Spinal cord (tissue), 10 donors: ENCODE results near the gene CASP9. TPM values are rescaled to one million over a fixed set of nuclear protein-coding genes. Genes with fewer than 3 reads are reported as not detected.
"Not testable (repeated sequence)": the region's sequence is repeated elsewhere in the genome, so short reads cannot be mapped to it uniquely, and the experiment has no call there.

Source experiments
- DNase-seq, 6 donors: peaks; one replicate each; pipeline versions ENCODE4 v3.0.0 to v3.0.0-alpha.2; 2013 to 2015; ENCODE audit warnings: low spot score in 6 of 6, low read depth in 4 of 6
- H3K27ac ChIP-seq: one replicate; pipeline ENCODE4 v1.5.1; 2013; ENCODE audit warnings: low read depth, low read length, control low read depth
- H3K27me3 ChIP-seq: one replicate; pipeline ENCODE4 v1.6.1; 2013; ENCODE audit warnings: low read length; ENCODE audit not compliant: control insufficient read depth, insufficient read depth
- H3K36me3 ChIP-seq: one replicate; pipeline ENCODE4 v1.6.1; 2013; ENCODE audit warnings: low read length; ENCODE audit not compliant: control insufficient read depth, insufficient read depth
- H3K4me1 ChIP-seq: one replicate; pipeline ENCODE4 v1.6.1; 2013; ENCODE audit warnings: low read length; ENCODE audit not compliant: control insufficient read depth, insufficient read depth
- H3K4me3 ChIP-seq: one replicate; pipeline ENCODE4 v1.5.1; 2013; ENCODE audit warnings: low read depth, low read length, control low read depth
- H3K9me3 ChIP-seq: one replicate; pipeline ENCODE4 v1.6.1; 2013; ENCODE audit warnings: low read length; ENCODE audit not compliant: control insufficient read depth, insufficient read depth
- WGBS: methylation state at CpG from one replicate; pipeline ENCODE4 v1.1.5; 2013; ENCODE audit warnings: missing lambda C conversion rate; ENCODE audit not compliant: insufficient coverage; 5-methylcytosine and 5-hydroxymethylcytosine counted together
- polyA plus RNA-seq, 2 donors: library from polyadenylated mRNA; unstranded; fragments of 120-200 nt; gene quantifications; one replicate each; pipeline ENCODE4 v1.2.1, GENCODE V29; 2013; ENCODE audit not compliant: insufficient read length in 2 of 2
- total RNA-seq, 2 donors: library from RNA; depleted of rRNA in 1 of 2; stranded (reverse); fragments of 120-200 nt in 1 of 2; fragments of >200 nt in 1 of 2; gene quantifications; one replicate each; pipeline versions ENCODE4 v1.2.3 to v1.2.4, GENCODE V29; 2013 to 2014
- donor health status: healthy.

The CASP9 gene
- total and polyA plus RNA-seq, 4 donors, result 10.3 to 23.7 (median 18.0) TPM

DNA sequence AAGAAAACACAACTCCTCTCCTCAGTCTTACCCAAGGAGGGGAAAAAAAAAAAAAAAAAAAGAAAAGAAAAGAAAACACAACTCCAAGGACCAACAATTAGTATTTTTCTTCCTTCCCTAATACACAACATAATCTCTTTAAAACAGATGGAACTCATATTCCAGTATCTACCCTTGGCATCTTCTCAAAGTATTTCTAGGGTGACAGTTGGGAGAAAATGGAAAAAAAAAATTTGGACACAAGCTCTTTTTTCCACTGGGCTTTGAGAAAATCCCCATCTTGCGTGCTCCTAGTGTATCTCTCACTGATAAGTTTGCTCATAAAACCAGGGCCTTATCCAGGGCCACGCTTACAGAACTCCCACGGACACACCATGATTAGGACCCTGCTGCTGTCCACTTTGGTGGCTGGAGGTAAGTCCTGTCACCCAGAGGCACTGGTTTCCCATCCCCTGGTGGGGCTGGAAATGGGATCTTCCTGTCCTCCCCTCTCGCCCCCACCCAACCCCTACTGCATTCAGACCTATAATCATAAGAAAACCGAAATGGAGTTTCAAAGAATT, 48.2 kb downstream of the CASP9 start, which contains the start of gene CELA2B:
CELA2B (plus strand) TSS at position 353 of the 563 bp plus-strand sequence; CDS start at position 375, 22 bp downstream.
- DNase-seq, result peak in 1 of 6 donors; percentile 10
- Histone ChIP-seq H3K27ac (no peak within 1 kb of the TSS), H3K4me1 (no peaks in the 10 kb centered on the region), H3K4me3 (no peak within 1 kb of the TSS), H3K36me3 (no peaks in the 10 kb centered on the region), H3K9me3 (no peaks in the 10 kb centered on the region), H3K27me3 (no peaks in the 10 kb centered on the region)
- 90% methylated on average over 3 of the region's 5 CpGs for WGBS

DNA sequence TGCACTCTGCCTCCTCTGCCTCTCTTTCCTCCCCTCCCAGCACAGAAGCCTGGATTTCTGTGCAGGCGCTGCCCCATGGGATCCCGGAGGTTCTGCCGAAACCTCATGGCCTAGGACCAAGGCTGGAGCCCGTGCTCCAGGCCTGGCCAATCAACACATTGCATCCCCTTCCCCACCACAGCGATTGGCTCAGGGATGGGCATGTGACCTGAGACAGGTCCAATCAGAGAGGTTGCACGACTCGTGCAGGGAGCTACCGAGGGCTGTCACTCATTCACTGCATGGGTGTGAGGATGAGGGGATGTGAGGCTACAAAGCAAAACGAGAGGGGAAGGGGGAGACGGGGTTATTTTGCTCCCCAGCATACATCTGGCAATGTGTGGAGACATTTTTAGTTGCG, 51.4 kb downstream of the CASP9 start:
- no peaks in the 10 kb centered on the region for H3K9me3 ChIP-seq
- no peak overlapping the region for H3K27ac ChIP-seq
- H3K27me3 ChIP-seq, result no peaks in the 10 kb centered on the region
- H3K36me3 ChIP-seq, result no peaks in the 10 kb centered on the region
- peaks cover 8% of the 10 kb centered on the region for H3K4me1 ChIP-seq
- 86% methylated on average over 10 of the region's 11 CpGs for WGBS
- H3K4me3 ChIP-seq, result no peak overlapping the region
- no peak for DNase-seq

DNA sequence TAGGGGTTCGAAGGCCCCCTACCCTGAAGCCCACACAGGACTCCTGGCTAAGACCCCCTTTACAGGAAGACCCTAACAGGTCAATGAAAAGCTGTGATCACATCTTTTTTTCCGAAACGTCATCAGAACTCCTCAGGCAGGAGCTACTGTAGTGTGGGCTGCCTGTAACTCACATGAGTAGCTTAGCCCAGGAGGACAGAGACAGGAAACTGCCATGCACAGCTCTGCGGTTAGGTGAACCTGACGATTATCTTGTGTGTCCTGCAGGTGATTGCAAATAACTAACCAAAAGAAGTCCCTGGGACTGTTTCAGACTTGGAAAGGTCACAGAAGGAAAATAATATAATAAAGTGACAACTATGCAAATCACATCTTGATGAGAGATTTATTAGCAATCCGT, 52.3 kb downstream of the CASP9 start:
- not testable (repeated sequence) for H3K36me3 ChIP-seq, H3K9me3 ChIP-seq, H3K27me3 ChIP-seq, H3K4me3 ChIP-seq, DNase-seq, H3K27ac ChIP-seq, H3K4me1 ChIP-seq
- WGBS, result 100% methylated on average over 4 of the region's 6 CpGs

DNA sequence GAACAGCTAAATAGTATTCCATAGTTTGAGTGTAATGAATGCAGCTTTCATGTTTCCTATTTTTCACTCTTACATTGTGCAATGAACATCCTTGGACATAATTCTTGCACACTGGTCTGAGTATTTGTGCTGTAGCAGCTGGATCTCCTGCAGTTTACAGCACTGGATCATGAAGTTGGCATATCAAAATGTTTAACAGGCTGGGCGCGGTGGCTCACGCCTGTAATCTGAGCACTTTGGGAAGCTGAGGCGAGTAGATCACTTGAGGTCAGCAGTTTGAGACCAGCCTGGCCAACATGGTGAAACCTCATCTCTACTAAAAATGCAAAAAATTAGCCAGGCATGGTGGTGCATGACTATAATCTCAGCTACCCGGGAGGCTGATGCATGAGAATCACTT, 52.9 kb downstream of the CASP9 start:
- not testable (repeated sequence) for H3K27me3 ChIP-seq, H3K36me3 ChIP-seq, H3K27ac ChIP-seq, DNase-seq, H3K4me1 ChIP-seq, H3K9me3 ChIP-seq, H3K4me3 ChIP-seq
- 94% methylated on average over 4 of the region's 5 CpGs for WGBS

DNA sequence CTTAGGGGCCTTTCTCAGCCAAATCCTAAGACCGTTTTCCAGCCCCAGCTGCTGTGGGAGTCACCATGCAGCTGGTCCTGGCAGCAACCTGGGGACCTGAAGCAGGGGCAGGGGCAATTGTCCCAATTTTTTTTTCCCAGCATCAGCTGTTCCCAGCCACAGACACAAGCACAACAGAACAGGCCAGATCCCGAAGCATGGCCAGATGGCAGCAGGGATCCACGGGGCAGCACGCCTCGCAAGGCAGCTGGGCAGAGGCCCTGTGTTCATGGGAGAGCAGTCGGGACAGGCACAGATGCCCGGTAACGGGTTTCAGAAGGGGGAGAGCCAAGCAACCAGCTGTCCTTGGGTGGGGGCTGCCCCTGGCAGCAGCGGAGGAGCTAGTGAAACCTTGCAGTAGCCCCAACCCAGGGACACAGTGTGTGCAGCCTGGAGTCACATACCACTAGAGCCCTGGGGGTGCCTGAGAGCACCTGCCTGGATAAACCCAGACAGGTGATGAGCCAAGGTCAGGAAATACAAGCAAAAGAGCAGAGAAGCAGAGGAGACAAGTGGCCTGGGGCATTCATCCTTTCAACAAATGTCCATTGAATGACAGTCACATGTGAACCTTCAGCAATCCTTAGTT, 54.1 kb downstream of the CASP9 start:
- not testable (repeated sequence) for H3K27me3 ChIP-seq, H3K27ac ChIP-seq, H3K9me3 ChIP-seq, H3K4me3 ChIP-seq, H3K4me1 ChIP-seq, H3K36me3 ChIP-seq
- peak in 3 of 6 donors; percentile 6 to 70 (median 70) for DNase-seq
- WGBS, result 25% methylated on average over 7 of the region's 9 CpGs

DNA sequence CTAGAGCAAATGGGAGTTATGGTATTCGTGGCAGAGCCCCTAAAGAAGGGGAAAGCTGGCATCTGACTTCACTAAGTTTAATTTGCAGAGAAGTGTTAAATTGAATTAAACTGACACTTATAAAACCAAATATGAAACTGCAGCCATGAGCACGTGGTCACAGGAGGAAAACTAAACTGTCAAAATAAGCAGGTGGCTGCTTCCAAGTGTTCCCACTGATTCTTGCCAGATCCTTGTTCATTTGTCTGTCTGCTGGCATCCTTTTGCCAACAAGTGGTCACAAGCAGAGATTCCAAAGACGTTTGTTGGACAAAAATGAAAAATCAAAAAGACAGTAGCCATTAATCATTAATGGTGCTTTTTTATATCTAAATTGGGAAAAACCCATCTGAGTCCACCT, 54.7 kb downstream of the CASP9 start:
- WGBS, result 33% methylated on average over 1 of the region's 3 CpGs

DNA sequence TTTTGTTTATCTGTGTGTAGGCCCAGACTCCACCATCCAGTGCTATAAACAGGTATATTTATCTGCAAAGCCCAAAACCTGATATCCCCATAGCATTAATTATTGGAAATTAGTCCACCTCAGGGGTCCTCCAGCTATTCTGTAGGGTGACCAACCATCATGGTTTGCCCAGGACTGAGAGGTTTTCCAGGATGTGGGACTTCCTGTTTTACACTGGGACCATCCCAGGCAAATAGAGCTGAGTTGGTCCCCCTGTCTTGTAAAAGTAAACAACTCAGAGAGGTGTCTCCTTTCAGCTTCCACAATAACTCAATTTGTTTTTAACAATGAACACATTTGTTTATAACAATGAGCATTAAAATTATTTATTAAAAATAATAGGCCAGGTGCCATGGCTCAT, 55.9 kb downstream of the CASP9 start:
- DNase-seq, result no peak

More for the DNA sequence above, 54.7 kb downstream of the CASP9 start:
- no peak overlapping the region for H3K27ac ChIP-seq
- DNase-seq, result peak in 2 of 6 donors; percentile 2 to 84
- no peaks in the 10 kb centered on the region for H3K9me3 ChIP-seq
- no peaks in the 10 kb centered on the region for H3K36me3 ChIP-seq
- peaks cover 8% of the 10 kb centered on the region for H3K4me1 ChIP-seq
- H3K4me3 ChIP-seq, result no peak overlapping the region
- no peaks in the 10 kb centered on the region for H3K27me3 ChIP-seq

DNA sequence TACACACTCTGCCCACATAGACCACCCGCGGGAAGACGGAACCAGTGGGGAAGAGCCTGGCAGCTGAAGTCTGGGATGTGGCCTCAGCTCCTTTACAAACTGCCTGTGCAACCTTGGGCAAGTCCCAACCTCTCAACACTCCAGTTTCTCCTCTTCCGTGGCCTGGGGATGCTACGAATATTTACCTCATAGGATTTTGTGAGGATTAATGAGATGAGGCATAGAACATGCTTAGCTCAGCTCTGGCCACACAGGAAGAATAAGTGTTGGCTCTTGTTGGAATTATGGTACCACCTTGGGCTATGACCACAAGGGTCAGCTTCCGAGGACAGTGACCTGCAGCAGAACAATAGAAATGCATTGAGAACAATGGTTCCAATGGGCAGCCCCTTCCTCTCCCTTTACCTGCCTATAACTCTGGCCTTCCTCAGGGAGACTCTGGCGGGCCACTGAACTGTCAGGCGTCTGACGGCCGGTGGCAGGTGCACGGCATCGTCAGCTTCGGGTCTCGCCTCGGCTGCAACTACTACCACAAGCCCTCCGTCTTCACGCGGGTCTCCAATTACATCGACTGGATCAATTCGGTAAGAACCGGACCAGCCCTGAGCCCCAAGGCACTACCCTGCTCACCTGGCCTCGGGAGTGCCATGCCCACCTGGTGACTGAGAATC, 56.9 kb downstream of the CASP9 start:
- not testable (repeated sequence) for H3K9me3 ChIP-seq, H3K4me1 ChIP-seq, H3K27ac ChIP-seq, H3K4me3 ChIP-seq, H3K36me3 ChIP-seq, DNase-seq, H3K27me3 ChIP-seq
- WGBS, result 96% methylated on average over 15 of the region's 22 CpGs

More for the DNA sequence above, 55.9 kb downstream of the CASP9 start:
- Histone ChIP-seq H3K4me3 (no peak overlapping the region), H3K27me3 (no peaks in the 10 kb centered on the region), H3K36me3 (no peaks in the 10 kb centered on the region), H3K27ac (no peak overlapping the region), H3K4me1 (peaks cover 8% of the 10 kb centered on the region), H3K9me3 (no peaks in the 10 kb centered on the region)

DNA sequence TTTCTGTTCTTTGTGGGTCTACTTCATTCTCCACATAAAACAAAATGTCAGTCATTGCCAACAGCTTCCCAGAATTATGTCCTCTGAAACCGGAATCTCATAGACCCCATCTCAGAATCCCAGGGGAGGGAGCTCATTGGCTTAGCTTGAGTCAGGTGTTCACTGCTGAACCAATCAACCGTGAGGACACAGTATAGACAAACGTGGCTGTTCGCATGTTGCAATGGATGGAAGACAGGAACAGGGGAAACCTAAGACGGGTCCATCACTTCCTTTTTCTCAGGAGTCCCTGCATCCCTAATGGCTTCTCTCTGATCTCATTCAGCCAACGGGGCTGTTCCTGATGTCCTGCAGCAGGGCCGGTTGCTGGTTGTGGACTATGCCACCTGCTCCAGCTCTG, 58.3 kb downstream of the CASP9 start:
- no peak for DNase-seq
- no peaks in the 10 kb centered on the region for H3K9me3 ChIP-seq
- no peaks in the 10 kb centered on the region for H3K36me3 ChIP-seq
- no peak overlapping the region for H3K27ac ChIP-seq
- no peaks in the 10 kb centered on the region for H3K27me3 ChIP-seq
- no peak overlapping the region for H3K4me3 ChIP-seq
- H3K4me1 ChIP-seq, result peaks cover 8% of the 10 kb centered on the region
- 97% methylated on average over 7 of the region's 7 CpGs for WGBS

DNA sequence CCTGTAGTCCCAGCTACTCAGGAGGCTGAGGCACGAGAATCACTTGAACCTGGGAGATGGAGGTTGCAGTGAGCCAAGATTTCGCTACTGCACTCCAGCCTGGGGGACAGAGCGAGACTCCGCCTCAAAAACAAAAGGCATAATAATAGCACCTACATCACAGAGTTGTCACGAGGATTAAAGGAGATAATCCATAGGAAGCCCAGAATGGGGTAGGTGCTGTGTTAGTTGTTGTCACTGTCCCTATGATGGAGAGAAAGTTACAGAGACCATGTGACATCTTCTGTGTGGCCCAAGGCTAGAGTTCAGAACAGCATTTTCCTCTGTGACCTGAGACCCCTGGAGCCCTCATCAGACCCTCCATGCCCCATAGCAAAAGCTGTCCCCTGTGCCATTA, 60.1 kb downstream of the CASP9 start:
- no CpG with 5 or more reads among the region's 5 CpGs for WGBS
- not testable (repeated sequence) for H3K27ac ChIP-seq, H3K4me1 ChIP-seq, DNase-seq, H3K9me3 ChIP-seq, H3K36me3 ChIP-seq, H3K4me3 ChIP-seq, H3K27me3 ChIP-seq
